ENCODE data around the gene GRHL3.

Gene GRHL3

DNA sequence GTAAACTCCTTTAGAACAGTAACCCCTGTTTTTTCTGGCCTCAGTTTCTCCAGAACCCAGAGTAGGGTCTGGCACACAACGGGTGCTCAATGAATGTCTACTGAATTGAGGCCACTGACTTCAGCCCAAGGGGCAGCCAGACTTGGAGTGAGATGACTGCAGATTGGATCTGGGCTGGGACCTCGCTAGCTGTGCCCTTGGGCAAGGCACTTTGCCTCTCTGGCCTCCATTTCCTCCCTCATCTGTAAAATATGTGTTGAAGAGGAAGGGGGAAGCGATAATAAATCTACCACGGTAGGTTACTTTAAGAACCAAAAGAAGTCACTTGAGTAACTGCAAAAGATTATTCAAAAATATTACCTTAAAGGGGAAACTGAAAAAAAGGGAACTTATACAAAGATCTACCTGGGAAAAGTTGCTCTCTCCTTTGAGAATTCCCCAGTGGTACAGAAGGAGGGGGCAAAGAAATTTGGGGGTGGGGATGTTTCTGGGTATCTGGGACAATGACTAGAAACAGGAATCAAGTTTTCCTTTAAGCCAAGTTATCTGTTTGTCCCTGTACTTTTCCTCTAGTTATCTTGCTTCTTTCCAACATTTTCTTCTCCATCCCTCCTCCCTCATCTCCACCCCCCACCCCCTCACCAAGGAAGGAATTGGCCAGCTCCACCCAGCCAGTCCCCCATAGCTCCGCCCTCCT lies 394 bp upstream of the GRHL3 start:
- no peak for DNase-seq

DNA sequence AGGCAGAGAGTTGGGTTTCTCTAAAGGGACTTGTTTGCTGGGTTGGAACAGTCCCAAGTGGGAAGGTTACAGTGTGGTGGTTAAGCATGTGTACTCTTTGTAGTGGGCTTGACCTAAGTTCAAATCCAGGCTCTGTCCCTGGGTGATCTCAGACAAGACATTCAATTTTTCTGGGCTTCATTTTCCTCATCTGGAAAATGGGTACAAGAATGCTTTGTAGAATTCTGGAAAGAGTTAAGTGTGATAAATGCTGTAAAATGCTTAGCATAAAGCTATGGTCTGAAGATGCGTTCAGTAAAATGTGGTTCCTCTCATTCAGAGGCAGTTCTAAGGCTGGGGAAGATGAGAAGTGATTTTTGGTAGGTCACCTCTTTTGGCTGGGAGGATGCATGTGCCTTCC lies 805 bp downstream of the GRHL3 start:
- DNase-seq = no peak

- DNase-seq = no peak
These were observed 2.0 kb downstream of the GRHL3 start for GRCh38 chr1:24321126-24321525.

DNA sequence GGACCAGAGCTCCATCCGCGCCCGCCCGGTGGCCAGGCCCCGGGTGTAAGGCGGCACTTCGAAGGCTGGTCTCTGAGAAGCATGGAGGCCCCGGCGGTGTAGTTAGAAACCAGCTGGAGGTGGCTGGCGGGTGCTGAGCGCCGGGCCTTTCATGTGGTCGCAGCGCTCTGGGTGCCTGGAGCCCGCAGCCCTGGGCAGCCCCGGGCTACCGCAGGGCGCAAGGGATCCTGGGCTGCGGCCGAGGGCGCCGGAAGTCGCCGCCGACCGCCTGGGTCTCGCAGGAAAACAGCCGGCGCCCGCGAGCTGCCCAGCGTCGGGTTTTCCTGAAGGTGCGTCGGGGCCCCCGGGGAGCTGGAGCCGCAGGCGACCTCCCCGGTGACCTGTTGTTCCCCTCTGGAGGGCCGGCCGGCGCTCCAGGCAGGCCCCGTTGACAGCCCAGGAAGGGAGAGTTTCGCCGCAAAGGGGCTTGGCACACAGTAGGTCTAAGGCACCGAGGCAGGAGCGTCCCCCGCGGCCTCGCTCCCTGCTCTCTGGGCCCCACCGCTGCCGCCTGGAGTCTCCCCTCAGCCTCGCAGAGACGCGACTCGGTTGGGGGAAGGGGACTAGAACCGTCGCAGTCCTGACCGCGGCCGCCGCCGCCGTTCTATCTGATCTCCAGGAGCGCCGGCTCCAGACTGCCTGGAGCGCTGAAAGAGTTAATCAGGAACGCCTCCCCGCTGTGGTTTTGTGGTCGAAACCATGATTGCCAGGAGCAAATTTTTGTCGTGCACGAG lies 2.7 kb downstream of the GRHL3 start:
- no peak for DNase-seq

- DNase-seq = no peak
These were observed 3.5 kb downstream of the GRHL3 start for GRCh38 chr1:24322470-24323177.

- DNase-seq = no peak
These were observed 4.1 kb downstream of the GRHL3 start for GRCh38 chr1:24323281-24323680.

GRCh38 chr1:24324903-24325302 lies 5.7 kb downstream of the GRHL3 start:
- no peak for DNase-seq

DNA sequence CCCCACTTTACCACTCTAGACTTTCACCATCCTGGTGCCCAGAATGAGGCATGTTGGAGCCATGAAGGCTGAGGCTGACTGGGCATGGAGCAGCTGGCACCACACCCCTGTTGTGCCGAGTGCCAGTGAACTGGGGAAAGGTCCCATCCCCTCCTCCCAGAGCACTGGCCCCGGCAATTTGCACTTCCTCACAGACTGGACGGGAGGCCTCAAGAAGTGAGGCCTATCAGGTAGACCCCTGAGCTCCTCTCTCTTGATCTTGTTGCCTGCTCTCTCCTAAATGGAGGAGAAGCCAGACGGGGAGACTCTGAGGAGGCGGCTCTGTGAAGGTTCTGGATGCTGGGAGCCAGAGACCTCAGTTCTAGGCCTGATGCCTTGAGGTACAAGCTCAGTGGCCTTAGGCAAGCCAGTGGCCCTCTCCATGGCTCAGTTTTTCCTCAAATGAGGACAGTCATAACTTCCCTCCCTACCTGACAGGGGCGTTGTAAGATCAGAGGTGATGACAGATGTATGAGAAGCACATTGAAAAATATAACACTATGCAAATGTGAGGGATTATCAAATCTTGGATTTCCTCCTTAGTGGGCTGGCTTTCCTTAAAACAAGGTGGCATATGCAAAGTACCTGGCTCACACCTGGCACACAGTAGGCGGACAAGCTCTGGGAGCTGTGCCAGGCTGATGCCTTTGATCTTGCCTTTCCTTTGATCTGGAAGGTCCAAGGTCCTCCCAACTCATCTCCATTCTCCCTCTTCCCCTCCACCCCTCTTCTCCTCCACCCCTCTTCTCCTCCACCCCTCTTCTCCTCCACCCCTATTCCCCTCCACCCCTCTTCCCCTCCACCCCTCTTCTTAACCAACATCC lies 6.7 kb downstream of the GRHL3 start:
- DNase-seq = no peak

DNA sequence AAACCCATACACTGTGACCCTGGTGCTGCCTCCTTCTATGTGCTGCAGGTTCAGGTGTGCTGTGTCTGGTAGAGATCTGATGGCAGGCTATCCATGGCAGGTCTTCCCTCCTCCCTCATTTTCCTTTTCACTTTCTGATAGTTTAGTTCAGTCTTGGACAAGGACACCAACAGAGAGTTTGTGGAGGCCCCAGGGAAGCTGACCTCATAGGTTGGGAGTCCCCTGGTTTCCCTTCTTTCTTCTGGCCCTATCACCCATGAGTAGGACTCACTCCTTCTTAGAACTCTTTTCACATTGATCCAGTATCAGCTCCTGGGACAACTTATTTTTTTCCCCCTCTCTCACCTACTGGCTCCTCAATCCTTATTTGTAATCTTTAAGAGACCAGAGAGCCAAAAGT lies 8.3 kb downstream of the GRHL3 start:
- no peak for DNase-seq

DNA sequence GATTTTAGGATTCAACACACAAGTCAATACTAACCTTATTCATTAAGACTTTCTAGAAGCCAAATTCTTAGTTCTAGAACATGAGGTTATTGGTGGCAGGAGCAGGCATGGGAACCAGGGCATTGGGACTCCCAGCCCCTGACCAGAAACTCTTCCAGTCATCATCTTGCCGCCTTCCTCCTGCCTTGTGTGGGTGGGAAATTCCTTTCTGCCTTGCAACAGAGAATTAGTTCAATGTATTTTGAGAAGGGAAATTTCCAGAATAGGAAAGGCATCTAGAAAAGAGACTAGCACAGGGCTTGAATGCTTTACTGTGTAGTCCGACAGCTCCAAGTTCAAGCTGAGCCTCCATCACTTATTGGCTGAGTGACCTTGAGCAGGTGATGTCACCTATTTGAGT lies 8.7 kb downstream of the GRHL3 start:
- no peak for DNase-seq

GRCh38 chr1:24329331-24329730 lies 10.2 kb downstream of the GRHL3 start:
- no peak for DNase-seq

DNA sequence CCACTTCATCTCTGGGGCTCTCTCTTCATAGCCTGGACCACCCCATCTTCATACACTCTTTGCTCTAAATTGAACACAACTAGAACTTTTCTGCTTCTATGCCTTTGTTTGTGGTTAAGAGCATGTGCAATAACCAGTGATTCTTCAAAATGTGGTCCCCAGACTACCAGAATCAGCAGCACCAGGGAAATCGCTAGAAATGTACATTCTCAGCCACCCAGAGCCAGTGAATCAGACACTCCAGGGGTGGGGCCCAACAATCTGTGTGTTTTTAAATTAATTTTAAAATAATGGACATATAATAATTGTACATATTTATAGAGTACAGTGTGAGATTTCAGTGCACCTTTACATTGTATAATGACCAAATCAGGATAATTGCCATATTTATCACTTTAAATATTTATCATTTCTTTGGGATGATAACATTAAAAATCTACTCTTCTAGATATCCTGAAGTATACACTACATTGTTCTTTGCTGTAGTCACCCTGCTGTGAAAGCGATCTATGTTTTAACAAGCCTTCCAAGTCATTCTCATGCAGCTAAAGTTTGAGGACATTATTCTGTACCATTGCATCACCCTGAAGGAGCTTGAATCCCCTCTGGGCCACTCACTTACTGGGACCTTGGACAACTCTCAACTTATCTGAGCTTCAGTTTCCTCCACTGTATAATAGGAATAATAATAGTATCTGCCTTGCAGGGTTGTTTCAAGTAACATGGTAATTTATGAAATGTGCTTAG lies 10.8 kb downstream of the GRHL3 start:
- no peak for DNase-seq

DNA sequence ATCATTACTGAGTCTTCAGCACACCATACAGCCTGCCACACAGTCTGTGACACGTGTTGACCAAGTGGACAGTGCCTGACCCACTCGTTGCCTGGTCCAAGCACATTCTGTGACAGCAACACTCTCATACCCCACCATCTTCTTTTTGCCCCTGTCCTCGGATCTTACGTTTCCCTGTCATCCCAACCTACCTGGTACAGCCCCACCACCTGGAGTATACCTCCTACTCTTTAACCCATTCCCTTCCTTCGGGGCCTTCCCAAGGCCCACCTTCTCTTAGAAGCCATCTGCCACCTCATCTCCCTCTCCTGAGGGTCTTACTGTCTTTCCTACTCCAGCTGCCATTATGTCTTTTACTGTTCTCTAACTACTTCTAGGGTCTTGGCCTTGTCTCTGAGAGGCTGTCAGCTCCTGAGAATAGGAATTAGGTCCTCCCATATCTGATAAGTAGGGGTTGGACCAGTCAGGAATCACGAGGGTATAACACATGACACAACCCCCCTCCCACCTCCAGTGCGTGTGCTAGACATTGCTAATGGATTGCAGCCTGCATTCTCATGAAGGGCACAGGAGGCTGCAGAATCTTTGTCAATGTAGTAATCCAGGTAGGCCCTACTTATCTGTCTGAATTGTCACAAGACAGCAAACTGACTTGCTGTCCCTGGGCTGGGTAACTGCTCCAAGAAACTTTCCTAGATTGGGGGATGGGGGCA lies 13.0 kb downstream of the GRHL3 start:
- no peak for DNase-seq

- no peak for DNase-seq
These were observed 16.9 kb downstream of the GRHL3 start for GRCh38 chr1:24336075-24336474.

DNA sequence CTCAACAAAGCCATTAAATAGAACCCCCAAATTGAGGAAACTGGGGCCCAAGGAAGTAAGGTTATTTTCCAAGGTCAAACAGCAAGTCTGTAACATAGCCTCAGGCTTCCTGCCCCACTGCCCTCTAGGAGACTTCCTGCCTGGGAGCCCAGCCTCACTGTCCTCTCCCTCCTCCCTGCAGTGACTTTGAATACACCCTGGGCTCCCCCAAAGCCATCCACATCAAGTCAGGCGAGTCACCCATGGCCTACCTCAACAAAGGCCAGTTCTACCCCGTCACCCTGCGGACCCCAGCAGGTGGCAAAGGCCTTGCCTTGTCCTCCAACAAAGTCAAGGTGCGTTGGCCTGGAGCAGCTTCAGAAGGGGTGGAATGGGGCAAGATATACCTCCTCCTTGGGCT lies 18.3 kb downstream of the GRHL3 start:
- no peak for DNase-seq

DNA sequence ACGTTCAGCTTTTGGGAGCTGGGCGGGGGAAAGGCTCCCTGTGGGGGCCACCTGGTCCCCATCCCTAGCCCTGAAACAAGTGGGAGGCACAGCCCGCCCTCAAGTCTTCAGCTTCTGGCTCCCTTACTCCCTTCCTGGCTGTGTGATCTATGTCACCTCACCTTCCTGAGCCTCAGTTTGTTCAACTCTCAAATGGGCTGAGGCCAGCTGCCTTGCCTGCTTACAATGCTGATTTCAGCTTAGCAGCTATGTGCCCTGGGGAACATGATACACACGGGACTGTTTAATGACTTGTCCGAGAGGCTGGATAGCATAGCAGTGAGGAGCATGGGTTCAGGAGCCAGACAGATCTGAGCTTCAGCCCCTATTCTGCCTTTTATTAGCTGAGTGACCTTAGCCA lies 19.3 kb downstream of the GRHL3 start:
- DNase-seq = no peak

DNA sequence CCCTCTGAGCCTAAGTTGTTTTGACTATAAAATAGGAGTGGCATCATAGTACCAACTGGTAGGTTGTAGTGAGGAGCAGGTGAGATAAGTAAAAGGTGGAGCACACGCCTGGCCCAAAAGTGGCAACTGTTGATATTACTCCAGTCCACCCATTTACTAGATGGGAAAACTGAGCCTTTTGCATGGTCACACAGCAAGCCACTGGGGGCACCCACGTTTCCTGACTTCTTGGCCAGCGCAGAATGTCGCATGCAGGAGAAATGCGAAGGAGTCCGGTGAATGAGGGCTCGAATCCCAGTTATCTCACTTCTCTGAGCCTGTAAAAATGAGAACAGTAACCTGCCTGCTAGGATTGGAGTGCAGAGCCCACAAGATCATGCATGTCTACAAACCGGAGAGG lies 20.8 kb downstream of the GRHL3 start:
- no peak for DNase-seq

GRCh38 chr1:24340770-24341169 lies 21.6 kb downstream of the GRHL3 start:
- DNase-seq = no peak

DNA sequence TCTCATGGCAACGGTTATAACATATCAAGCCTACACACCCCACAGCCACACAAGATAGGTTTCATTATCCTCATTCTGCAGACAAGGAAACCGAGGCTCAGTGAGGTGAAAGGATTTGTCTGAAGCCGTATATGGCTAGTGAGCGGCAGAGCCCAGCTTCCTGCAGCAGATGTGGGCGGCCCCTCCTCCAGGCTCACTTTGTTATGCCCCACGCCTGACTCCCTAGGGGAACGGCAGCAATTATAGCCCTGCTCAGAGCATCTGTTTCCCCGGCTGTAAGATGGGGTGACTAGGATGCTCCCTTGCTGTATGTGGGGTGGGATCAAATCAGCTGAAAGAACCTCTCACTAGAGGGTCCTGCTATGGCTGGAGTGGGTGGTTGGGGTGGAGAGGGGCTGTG lies 22.1 kb downstream of the GRHL3 start:
- no peak for DNase-seq

DNA sequence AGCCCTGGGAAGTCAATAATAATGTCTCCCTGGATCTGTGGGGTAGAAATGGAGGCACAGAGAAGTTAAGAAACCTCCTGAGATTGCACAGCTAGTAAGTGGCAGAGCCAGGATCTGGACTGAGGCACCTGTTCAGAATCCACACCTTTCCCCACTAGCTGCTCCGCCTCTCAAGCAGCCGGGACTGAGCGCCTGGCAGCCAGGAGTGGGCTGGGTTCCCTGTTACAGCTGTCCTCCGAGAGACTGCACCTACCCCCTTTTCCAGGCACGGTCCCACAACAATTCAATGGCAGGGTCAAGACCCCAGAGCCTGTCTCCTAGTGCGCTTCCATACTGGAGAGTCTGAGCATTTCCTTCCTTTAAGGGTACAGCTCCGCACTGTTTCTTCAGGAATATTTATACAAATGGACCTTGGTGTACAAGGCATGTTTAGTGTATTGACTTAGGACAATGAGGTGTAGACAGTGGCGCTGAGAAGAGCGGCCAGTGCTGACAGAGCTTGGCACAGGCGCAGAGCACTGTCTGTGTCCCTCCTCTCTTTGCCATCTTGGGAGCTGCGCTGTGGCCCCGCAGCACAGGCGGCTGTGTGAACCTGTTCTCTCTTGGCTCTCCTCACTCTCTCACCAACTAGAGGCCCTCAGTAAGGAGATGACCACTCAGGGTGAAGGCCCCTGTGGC lies 24.4 kb downstream of the GRHL3 start:
- DNase-seq = no peak

Data from GOT3 (cell line).